ENCODE results near the gene IDH1. TPM values are rescaled to one million over a fixed set of nuclear protein-coding genes. Genes with fewer than 3 reads are reported as not detected.
"Not testable (repeated sequence)": the region's sequence is repeated elsewhere in the genome, so short reads cannot be mapped to it uniquely, and the experiment has no call there.

Gene IDH1
- polyA plus RNA-seq, 1 donor, result 35.2 TPM

DNA sequence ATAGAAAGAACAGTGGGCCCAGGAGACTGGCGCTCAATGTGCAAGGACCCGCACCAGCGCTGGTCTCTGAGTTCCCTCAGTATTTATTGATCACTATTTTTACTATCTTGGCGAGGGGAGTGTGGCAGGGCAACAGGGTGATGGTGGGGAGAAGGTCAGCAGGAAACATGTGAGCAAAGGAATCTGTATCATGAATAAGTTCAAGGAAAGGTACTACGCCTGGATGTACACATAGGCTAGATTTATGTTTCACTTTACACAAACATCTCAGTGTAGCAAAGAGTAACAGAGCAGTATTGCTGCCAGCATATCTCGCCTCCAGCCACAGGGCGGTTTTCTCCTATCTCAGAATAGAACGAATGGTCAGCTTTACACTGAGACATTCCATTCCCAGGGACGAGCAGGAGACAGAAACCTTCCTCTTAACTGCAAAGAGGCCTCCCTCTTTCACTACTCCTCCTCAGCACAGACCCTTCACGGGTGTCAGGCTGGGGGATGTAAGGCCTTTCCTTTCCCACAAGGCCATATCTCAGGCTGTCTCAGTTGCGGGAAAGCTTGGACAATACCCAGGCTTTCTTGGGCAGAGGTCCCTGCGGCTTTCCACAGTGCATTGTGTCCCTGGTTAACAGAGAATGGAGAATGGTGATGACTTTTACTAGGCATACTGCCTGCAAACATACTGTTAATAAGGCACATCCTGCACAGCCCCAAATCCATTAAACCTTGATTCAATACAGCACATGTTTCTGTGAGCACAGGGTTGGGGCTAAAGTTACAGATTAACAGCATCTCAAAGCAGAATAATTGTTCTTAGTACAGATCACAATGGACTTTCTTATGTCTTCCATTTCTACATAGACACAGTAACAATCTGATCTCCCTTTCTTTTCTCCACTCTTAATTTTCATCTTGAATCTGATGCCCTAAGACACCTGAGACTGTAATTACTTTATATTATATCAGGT is 2.3 kb upstream of the IDH1 start:
- DNase-seq (ENCODE audit: low read depth), result not testable (repeated sequence)

- no peak for DNase-seq (ENCODE audit: low read depth)
These were observed 1.4 kb upstream of the IDH1 start for GRCh38 chr2:208256192-208256782.

- DNase-seq (ENCODE audit: low read depth), result no peak
These were observed 761 bp upstream of the IDH1 start for GRCh38 chr2:208255557-208256106.

- no peak for DNase-seq (ENCODE audit: low read depth)
These were observed 577 bp downstream of the IDH1 start for GRCh38 chr2:208254118-208254870.

- no peak for DNase-seq (ENCODE audit: low read depth)
These were observed 1.2 kb downstream of the IDH1 start for GRCh38 chr2:208253600-208254117.

DNA sequence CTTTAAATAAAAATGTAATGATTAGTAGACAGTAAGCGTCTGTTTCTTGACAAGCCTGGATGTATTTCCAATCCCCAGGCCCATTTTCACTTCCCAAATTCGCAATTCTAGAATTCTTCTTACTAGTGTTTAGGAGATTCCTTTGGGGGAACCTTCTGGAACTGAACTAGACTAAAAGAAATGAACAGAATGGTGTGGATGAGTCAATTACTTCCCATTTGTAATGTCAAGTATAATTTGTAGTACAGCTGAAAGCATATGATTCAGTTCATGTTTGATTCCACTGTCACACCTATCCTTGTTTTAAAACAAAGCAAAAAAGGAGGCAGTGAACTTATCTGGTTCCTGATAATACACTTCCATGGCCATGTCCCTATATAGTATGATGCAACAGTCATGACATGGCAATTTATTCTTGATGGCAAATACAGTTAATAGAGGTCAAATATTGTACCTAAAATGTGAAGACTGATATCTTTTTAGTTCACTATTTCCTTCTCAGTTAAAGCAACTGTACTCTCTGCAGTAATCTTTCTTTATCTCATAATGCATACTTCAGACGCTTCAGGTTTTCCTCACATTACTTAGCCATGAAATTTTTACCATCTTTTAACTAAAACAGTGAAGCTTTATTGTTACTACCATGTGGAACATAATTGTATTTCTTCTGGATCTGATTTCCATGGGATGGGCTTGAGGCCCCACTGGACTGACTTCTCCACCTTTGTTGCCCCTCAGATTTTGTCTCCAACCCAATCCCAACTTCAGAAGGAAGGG is 2.0 kb downstream of the IDH1 start:
- no peak for DNase-seq (ENCODE audit: low read depth)

DNA sequence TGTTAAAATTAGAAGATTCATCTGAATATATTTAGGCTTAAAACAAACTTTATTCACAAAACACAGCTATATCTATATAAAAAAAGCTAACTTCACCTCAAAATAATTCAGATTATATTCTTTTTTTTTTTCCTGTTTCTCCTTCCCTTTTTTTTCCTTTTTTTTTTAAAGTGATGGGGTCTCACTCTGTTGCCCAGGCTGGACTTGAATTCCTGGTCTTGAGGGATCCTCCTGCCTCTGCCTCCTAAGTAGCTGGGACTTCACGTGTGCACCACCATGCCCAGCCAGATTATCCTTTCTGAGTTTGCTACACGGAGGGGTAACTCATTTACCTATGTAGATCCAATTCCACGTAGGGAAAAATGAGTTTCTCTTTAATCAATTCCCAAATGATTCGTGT is 3.8 kb downstream of the IDH1 start:
- no peak for DNase-seq (ENCODE audit: low read depth)

- DNase-seq (ENCODE audit: low read depth), result no peak
These were observed 4.5 kb downstream of the IDH1 start for GRCh38 chr2:208250388-208250787.

DNA sequence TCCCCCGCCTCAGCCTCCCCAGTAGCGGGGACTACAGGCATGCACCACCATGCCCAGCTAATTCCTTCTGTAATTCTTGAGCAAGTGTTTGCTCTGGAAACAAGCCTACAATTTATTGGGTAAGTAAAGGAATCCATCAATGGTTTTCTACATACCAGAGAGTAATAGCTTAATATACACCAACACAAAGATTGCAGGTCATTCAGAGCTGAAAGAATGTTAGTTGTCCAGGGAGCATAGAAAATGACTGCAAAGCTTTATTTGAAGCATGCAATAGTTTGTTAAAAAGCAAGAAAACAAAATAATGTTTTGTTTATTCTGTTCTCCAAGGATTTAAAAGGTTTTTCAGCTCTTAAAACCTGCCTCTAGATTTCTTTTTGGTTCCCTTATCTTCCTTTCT is 5.6 kb downstream of the IDH1 start:
- DNase-seq (ENCODE audit: low read depth), result no peak

GRCh38 chr2:208248601-208249000 is 6.3 kb downstream of the IDH1 start:
- no peak for DNase-seq (ENCODE audit: low read depth)

GRCh38 chr2:208245746-208246145 is 9.1 kb downstream of the IDH1 start:
- DNase-seq (ENCODE audit: low read depth), result no peak

- no peak for DNase-seq (ENCODE audit: low read depth)
These were observed 10.4 kb downstream of the IDH1 start for GRCh38 chr2:208244422-208244821.

- DNase-seq (ENCODE audit: low read depth), result no peak
These were observed 14.2 kb downstream of the IDH1 start for GRCh38 chr2:208240619-208241209.

DNA sequence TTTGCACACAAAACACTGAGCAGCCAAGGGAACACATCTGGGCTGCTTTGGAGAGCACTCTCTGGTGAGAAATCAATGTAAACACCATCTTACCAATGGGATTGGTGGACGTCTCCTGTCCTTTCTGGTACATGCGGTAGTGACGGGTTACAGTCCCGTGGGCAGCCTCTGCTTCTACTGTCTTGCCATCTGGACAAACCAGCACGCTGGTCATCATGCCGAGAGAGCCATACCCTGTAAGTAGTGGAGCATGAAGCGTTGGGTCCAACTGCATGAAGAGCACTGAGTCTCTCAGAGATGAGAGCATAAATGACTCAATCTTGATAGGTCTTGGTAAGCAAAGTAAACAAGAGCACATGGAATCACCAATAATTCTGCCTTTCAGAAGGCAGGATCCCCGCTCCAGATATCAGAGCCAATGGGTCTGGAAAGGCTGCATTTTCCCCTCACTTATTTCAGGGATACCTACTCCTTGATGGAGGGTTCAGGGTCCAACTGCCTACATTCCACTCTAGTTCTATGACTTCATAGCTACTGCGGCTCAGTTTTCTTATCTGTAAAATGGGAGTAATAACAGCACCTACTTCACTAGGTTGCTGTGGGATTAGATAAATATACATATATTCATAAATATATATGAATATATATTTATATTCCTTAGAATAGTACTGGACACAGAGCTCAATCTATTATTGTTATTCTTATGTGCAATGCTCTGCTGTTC is 14.9 kb downstream of the IDH1 start:
- no peak for DNase-seq (ENCODE audit: low read depth)

DNA sequence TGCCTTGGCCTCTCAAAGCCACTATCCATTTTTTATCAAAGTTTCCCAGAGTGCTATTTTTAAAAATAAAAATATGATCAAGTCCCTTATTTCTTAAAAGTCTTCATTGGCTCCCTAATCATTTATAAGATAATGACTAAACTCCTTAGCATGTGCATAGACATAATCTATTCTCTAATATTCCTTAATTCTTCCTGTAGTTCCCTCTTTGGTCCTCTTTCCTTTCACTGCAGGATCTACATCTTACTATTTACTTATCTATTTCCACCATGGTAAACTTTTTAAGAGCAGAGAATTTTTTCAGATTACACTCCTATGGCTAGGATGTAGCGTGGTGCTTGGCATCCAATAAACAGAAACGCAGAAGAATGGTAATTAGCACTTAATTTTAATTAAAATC is 19.0 kb downstream of the IDH1 start:
- no peak for DNase-seq (ENCODE audit: low read depth)

- no peak for DNase-seq (ENCODE audit: low read depth)
These were observed 20.1 kb downstream of the IDH1 start for GRCh38 chr2:208234786-208235185.

GRCh38 chr2:208228476-208228875 is 26.4 kb downstream of the IDH1 start:
- DNase-seq (ENCODE audit: low read depth), result no peak

- no peak for DNase-seq (ENCODE audit: low read depth)
These were observed 27.2 kb downstream of the IDH1 start for GRCh38 chr2:208227581-208228232.

GRCh38 chr2:208224802-208225201 is 30.1 kb downstream of the IDH1 start:
- DNase-seq (ENCODE audit: low read depth), result no peak

Data from forelimb muscle (tissue), 1 donor.